ENCODE data around the gene CABLES2.

Gene CABLES2

GRCh38 chr20:62364911-62365736 is 42.0 kb downstream of the CABLES2 start:
- no peak overlapping the region for H3K4me3 ChIP-seq (ENCODE audit: low read length)
- no peak for TF ChIP-seq ZNF274 (IDR thresholded peaks at IDR 0.05; ENCODE audit: low read depth, low read length)

DNA sequence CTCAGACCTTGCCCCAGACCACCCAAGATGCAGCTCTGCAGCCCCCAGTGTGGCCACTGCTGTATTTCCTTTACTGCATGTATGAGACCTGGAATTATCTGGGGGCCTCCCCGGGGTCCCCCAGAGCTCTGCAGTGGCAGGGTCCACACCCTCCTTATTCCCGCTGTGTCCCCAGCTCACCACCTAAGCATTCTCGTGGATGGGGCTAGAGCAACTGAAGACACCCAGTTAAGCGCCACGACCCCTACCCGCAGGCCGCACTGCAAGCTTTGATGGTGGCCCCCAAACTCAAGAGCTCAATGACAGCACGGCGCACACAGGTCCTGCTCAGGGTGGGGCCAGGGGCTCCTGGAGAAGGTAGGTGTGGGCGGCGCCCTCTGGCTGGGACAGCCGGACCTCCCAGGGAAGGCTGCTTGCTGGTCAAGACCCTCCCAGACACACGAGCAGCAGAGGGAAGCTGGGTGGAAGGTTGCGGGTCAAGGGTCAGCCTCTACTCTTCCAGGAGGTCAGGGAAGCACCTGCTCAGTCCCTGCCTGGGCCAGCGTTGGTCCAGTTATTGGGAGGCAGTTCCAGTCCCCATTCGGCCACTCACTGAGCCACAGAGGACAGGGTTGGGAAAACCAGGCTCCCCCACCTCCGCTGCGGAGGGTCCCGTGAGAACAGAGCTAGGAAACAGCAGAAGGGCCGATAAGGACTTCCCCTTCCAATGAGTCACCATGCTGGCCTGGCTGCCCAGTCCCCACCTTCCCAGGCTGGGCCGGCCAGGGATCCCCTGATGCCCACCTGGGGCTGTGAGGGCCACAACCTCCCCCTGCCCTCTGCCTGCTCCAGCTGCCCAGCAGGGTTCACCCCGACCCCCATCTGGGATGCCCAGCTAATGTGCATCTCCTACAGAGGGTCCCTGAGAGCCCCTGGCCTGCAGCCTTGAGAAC is 42.9 kb downstream of the CABLES2 start:
- H3K4me3 ChIP-seq (ENCODE audit: low read length), result no peak overlapping the region
- no peak for TF ChIP-seq ZNF274 (IDR thresholded peaks at IDR 0.05; ENCODE audit: low read depth, low read length)

DNA sequence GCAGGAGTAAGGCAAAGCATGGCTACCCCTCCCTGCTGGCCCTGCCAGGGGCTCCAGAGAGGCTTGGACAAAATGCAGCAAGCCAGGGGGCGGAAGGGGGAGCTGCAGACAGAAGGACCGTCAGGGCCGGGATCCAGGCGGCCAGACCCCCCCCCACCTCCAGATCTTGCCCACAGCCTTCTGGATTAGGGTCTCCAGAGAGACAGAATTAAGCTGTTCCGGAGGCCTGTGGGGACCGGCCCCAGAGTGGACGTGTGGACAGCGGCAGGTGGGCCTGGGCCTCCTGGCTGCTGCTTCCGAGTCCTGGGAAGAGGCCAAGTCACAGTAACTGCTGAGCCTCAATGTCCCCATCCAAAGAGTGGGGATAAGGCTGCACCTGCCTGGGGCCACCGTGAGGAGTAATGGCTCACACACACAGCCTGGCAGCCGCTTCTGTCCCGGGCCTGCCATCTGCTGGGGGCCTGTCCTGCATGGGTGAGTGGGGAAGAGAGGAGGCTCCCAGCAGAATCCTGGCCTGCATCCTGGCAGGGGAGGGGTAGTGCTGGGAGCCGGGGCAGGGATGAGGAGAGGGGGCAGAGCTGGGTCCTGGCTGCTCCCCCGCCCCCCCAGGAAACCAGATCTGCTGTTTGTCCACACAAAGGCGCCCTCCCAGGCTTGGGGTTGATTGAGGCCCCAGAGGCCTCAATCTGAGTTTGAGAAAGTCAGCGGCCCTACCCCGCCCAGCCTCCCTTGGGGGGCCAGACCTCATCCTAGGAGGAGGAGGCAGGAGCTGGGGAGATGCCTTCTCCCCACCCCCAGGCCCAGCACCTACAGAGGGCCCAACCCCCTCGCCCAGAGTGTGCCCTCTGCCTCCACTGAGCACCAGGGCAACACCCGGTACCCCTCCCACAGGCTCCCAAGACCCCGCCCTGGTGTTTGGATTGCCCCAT is 43.8 kb downstream of the CABLES2 start:
- no peak overlapping the region for H3K4me3 ChIP-seq (ENCODE audit: low read length)
- TF ChIP-seq ZNF274 (IDR thresholded peaks at IDR 0.05; ENCODE audit: low read depth, low read length), result no peak

DNA sequence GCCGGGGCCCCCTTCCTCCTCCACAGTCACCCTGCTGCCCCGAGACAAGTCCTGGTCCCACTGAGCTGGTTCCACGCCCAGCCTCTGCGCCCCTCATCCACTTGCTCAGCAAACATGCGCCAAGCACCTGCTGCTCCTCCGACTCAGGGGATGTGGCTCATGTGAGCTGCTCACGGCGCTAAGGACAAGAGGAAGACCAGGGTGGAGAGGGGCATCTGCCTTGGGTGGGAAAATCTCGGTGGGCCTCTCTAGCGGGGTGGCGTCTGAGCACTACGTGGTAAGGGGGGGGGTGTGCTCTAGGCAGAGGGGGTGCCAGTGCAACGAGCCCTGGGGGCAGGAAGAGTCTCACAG is 44.5 kb downstream of the CABLES2 start:
- no peak overlapping the region for H3K4me3 ChIP-seq (ENCODE audit: low read length)
- no peak for TF ChIP-seq ZNF274 (IDR thresholded peaks at IDR 0.05; ENCODE audit: low read depth, low read length)

- H3K4me3 ChIP-seq (ENCODE audit: low read length), result no peak overlapping the region
- TF ChIP-seq ZNF274 (IDR thresholded peaks at IDR 0.05; ENCODE audit: low read depth, low read length), result no peak
Measured at GRCh38 chr20:62361799-62362589, 45.1 kb downstream of the CABLES2 start.

DNA sequence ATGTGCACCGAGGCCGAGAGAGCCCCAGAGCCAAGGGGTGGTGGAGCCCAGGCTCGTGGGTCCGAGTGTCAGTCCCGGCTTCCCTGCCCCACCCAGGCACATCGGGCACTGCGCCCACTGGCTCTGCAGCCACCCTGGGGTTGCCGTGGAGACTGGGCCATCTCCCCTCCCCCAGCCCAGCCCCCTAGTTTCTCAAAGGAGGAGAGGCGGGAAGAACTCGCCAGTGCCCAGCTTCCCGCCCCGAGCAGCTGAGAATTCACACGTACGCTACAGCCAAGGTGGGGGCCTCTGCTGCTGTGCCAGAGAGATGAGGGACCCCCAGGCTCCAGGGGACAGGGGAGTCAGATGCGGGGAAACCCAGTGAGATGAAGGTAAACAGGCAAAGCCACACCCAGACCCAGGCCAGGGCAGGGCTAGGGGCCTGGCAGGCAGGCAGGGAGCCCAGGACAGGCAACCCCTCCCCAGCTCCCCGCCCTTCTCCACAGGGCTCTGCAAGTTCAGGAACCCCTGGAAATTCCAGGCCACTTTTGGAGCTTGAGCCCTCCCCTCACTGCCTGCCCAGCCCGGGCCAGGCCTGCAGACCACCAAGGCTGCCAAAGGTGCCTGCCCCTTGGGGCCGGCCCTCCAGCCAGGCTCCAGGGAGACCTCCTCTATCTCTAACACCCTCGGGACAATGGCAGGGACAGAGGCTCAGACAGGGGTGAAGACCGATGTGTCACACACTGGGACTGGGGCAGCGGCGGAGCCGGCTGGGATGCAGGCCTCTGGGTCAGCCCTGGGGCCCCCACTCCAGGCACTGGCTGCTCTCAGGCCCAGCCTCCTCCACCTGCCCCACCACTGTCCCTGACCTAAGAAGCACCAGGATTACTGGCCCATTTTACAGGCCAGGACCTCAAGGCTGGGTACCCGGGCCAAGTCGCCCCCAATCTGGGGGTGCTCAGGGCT is 46.0 kb downstream of the CABLES2 start:
- H3K4me3 ChIP-seq (ENCODE audit: low read length), result no peak overlapping the region
- no peak for TF ChIP-seq ZNF274 (IDR thresholded peaks at IDR 0.05; ENCODE audit: low read depth, low read length)

- TF ChIP-seq ZNF274 (IDR thresholded peaks at IDR 0.05; ENCODE audit: low read depth, low read length), result no peak
- H3K4me3 ChIP-seq (ENCODE audit: low read length), result no peak overlapping the region
Measured at GRCh38 chr20:62359491-62360121, 47.5 kb downstream of the CABLES2 start.

DNA sequence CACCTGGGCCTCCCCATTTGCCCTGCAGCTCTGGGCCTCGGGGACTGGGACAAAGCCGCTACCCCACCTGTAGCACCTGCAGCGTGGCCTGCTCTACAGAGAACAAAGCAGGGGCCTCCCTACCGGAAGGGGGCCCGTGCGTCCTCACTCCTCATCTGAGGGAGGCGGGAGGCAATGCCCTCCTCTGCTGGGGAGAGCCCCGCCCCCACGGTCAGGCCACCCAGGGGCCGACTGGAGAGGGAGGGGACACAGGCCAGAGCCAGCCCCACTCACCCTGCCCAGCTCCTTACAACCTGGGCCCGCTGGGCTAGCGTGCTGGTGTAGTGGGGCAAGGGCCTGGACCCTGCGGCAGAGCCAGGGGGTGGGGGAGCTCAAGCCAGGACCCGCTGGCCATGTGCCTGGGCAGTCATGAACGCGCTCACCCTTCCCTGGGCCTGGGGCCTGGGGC is 48.0 kb downstream of the CABLES2 start:
- TF ChIP-seq ZNF274 (IDR thresholded peaks at IDR 0.05; ENCODE audit: low read depth, low read length), result no peak
- no peak overlapping the region for H3K4me3 ChIP-seq (ENCODE audit: low read length)

DNA sequence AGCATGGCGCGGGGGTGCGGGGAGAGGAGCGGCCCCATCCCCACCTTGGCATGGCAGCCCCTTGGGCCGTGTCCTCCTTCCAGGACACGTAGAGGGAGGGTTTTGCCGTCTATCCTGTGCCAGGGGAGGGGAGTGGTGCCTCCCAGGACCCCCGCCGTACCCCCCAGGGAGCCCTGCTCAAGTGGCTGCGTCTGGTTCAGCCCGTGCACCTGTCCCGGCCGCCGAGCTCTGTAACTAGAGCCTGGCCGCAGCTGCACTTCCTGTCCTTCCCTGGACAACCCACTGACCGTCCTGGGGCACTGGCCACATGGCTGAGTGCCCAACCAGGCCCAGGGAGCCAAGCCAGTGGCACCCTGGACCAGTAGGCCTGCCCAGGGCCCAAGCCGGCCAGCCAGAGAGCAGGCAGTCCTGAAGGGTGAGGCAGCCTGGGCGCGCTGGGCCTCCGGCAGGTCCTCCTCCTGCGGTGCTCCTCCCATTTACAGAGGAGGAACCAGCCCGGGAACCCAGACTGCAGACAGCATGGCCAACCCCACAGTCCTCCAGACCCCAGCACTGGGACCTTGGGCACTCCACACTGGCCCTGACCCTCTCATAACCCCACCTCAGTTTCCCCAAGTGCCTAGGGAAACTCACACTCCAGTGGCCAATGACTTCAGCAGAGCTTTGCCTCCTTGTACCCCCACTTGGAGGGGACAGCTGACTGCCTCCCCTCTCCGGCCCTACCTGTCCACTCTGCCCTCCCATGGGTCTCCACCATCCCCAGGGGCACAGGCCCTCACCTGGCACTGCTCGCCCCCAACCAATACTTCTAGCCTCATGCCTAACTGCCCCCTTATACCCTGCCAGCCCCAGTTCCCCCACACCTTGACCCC is 48.7 kb downstream of the CABLES2 start:
- no peak for TF ChIP-seq ZNF274 (IDR thresholded peaks at IDR 0.05; ENCODE audit: low read depth, low read length)
- no peak overlapping the region for H3K4me3 ChIP-seq (ENCODE audit: low read length)

- no peak for TF ChIP-seq ZNF274 (IDR thresholded peaks at IDR 0.05; ENCODE audit: low read depth, low read length)
- no peak overlapping the region for H3K4me3 ChIP-seq (ENCODE audit: low read length)
Measured at GRCh38 chr20:62357681-62358080, 49.4 kb downstream of the CABLES2 start.

GRCh38 chr20:62357187-62357667 is 49.9 kb downstream of the CABLES2 start:
- H3K4me3 ChIP-seq (ENCODE audit: low read length), result no peak overlapping the region
- no peak for TF ChIP-seq ZNF274 (IDR thresholded peaks at IDR 0.05; ENCODE audit: low read depth, low read length)

Data from GM08714 (cell line).